ENCODE measurements around the gene CRIP3. TPM values are rescaled to one million over a fixed set of nuclear protein-coding genes. Genes with fewer than 3 reads are reported as not detected.

CRIP3 gene
- total RNA-seq, 1 experiment from 2014 or later = 16.9 TPM

- WGBS (ENCODE audit: extremely low coverage, insufficient read length, low lambda C conversion rate) = no CpG with 5 or more reads among the region's 8 CpGs
- Histone ChIP-seq H3K4me2 (ENCODE audit: insufficient read depth, insufficient read length, low read length) (no peak overlapping the region), H3K27me3 (ENCODE audit: insufficient read depth, low read length) (peaks cover 22% of the 10 kb centered on the region), H4K20me1 (ENCODE audit: control insufficient read depth, insufficient read depth, insufficient read length) (no peaks in the 10 kb centered on the region), H3T11ph (ENCODE audit: low read length) (no peak overlapping the region), H2BK120ac (ENCODE audit: low read depth, low read length, poor library complexity, severe bottlenecking) (no peak overlapping the region), H4K91ac (ENCODE audit: insufficient read length, low read depth, low read length) (no peak overlapping the region), H2BK12ac (ENCODE audit: insufficient read length, low read depth, low read length) (no peak overlapping the region), H3K18ac (ENCODE audit: insufficient read length, low read depth, low read length) (no peak overlapping the region), H3K27ac (ENCODE audit: insufficient read length, low read depth, low read length) (no peak overlapping the region), H3K79me1 (ENCODE audit: insufficient read depth, low read depth, low read length, poor library complexity, severe bottlenecking) (no peaks in the 10 kb centered on the region), H3K4me1 (ENCODE audit: insufficient read depth, low read length) (peaks cover 10% of the 10 kb centered on the region; the same call in 1 of the 2 replicates), H3K14ac (ENCODE audit: insufficient read depth, low read length) (no peak overlapping the region), H3K79me2 (ENCODE audit: insufficient read depth, low read length) (no peaks in the 10 kb centered on the region), H3K56ac (ENCODE audit: insufficient read length, low read depth, low read length) (no peak overlapping the region), H3K9ac (ENCODE audit: extremely low read depth, insufficient read length, low read length) (no peak overlapping the region), H2BK20ac (ENCODE audit: low read depth, low read length, poor library complexity, severe bottlenecking) (no peak overlapping the region), H3K9me3 (ENCODE audit: control insufficient read depth, low read depth, low read length) (no peaks in the 10 kb centered on the region), H4K5ac (ENCODE audit: insufficient read length, low read depth, low read length) (no peak overlapping the region), H2BK5ac (ENCODE audit: insufficient read length, low read length) (no peak overlapping the region), H3K23ac (ENCODE audit: insufficient read length, low read depth, low read length) (no peak overlapping the region), H3K23me2 (ENCODE audit: insufficient read length, low read depth, low read length, poor library complexity, severe bottlenecking) (peaks cover 10% of the 10 kb centered on the region), H4K8ac (replicated peaks; ENCODE audit: insufficient read length, low read depth, low read length) (no peak overlapping the region), H2AK5ac (ENCODE audit: insufficient read length, low read length) (no peak overlapping the region), H3K4ac (ENCODE audit: low read depth, low read length) (no peak overlapping the region), H2AFZ (ENCODE audit: low read length) (no peak overlapping the region), H2BK15ac (ENCODE audit: low read depth, low read length) (no peak overlapping the region)
- no peak overlapping the region; a peak in 2 of 7 replicates for H3K27ac Mint-ChIP-seq
- no peak overlapping the region for H3K4me3 Mint-ChIP-seq
- H3K9me3 Mint-ChIP-seq = no peaks in the 10 kb centered on the region; a peak in 1 of 5 replicates
- no peaks in the 10 kb centered on the region; a peak in 1 of 7 replicates for H3K36me3 Mint-ChIP-seq (ENCODE audit: insufficient read depth in 1 of 3, low read depth in 3 of 3)
- peaks cover 80% of the 10 kb centered on the region for H3K27me3 Mint-ChIP-seq (ENCODE audit: low read depth)
- TF ChIP-seq CTCF (conservative IDR thresholded peaks at IDR 0.05) = no peak
- no peak for DNase-seq
- H3K4me1 Mint-ChIP-seq = peaks cover 37 to 54% of the 10 kb centered on the region in 2 experiments
Observed at GRCh38 chr6:43271103-43271815, 37.4 kb downstream of the CRIP3 start.

All from H9 (cell line).